ENCODE results near the gene MYO1B. TPM values are rescaled to one million over a fixed set of nuclear protein-coding genes. Genes with fewer than 3 reads are reported as not detected.

The MYO1B gene
- total RNA-seq, 2 experiments from 2014 or later = 1.6 to 4.3 TPM

DNA sequence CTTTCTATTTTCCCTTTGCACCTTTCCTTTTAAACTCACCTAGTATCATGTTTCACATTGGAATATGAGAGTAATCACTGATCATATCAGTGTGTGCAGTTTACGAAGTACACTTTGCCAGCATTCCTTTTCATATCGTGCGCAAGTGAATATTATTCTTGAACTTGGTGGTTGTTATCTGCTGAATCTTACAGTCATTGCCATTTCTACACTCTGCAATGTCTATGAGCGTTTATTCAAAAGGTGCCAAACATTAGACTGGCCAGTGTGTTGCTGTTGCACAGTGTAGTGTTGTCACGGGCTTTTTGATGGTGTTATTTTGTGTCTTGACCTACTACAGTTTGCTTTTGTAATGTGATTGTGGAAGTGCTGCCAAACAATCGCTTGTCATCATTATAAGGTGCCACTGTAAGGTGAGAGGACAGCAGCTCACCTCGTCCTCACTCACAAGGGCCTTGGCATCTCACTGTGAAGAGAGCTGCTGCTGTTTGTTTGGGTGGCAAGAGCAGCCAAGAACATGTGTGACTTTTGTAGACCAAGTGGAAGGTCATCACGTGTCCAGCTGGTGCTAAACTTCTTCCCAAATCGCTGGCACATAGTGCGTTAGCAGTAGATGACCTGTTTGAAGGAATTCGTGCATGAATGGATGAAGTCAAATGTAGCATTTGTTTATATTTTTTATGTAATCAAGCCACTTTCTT is 113.3 kb downstream of the MYO1B start:
- no peak for DNase-seq
- H3K4me3 Mint-ChIP-seq = no peak overlapping the region
- peaks cover 8% of the 10 kb centered on the region for H3K4me1 Mint-ChIP-seq
- H3K9me3 Mint-ChIP-seq (ENCODE audit: low read depth) = no peaks in the 10 kb centered on the region
- no peaks in the 10 kb centered on the region for H3K36me3 Mint-ChIP-seq
- no peak for ATAC-seq
- CTCF ChIA-PET = no interaction called here
- H3K27me3 Mint-ChIP-seq = peaks cover 29% of the 10 kb centered on the region
- no peak overlapping the region for H3K27ac Mint-ChIP-seq

DNA sequence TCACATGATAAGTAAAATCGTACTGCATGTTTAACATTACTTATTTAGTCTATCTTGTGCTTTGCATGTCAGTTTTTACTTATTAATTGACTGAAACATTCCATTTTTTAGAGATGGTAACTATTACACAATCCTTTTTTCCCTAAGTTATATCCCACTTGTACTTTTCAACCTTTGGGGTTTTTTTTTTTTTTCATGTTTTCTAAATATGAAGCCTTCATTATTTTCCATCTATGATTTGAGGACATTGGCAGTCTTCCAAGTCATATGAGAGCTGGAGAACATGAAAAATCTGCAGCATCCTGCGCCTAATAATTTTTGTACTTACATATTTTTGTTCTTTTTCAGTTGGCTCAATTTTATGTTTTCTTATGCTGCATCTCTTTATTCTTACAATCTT is 113.9 kb downstream of the MYO1B start:
- ATAC-seq (no peak), DNase-seq (no peak)
- CTCF ChIA-PET = no interaction called here
- no peak overlapping the region for H3K27ac Mint-ChIP-seq
- no peaks in the 10 kb centered on the region for H3K36me3 Mint-ChIP-seq
- H3K4me1 Mint-ChIP-seq = peaks cover 9% of the 10 kb centered on the region
- H3K9me3 Mint-ChIP-seq (ENCODE audit: low read depth) = no peaks in the 10 kb centered on the region
- H3K27me3 Mint-ChIP-seq = peaks cover 29% of the 10 kb centered on the region
- no peak overlapping the region for H3K4me3 Mint-ChIP-seq

DNA sequence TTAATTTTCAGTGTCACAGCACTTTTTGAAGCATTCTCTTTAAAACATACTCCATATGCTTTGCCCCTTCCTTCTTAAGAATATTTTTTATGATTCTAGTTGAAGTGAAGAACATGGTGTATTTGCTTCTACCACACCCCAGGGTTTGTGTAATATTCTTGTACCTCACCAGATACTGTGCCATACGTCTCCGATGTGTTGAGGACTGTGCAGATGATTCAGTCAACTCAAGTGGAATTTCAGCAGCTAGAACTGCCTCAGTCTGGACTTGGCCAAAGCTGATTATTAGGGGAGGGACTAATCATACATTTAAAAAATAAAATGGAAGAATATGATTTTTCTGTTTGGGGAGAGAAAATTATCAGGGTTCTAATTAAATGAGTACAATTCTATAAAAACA is 115.7 kb downstream of the MYO1B start:
- Mint-ChIP-seq H3K4me3 (no peak overlapping the region), H3K27ac (no peak overlapping the region), H3K9me3 (ENCODE audit: low read depth) (no peaks in the 10 kb centered on the region), H3K27me3 (peaks cover 24% of the 10 kb centered on the region), H3K36me3 (no peaks in the 10 kb centered on the region), H3K4me1 (peaks cover 7% of the 10 kb centered on the region)
- ATAC-seq = no peak
- CTCF ChIA-PET = no interaction called here
- no peak for DNase-seq

DNA sequence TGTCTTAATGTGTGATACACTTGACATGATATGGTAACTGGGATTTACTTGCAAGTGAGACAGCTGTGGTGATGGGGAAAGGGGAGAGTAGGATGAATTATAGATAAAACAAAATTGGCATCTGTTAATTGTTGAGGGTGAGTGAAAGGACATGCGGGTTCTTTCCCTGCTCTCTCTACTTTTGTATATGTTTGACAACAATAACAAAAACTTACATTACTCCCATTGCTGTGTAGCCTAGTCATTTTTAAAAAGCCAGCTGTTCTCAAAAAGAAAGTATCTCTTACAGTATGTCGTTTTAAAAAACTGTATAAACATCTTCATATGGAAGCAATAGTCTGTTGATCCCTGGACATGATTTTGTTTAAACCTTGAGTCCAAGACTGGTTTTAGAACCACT is 117.6 kb downstream of the MYO1B start:
- peaks cover 7% of the 10 kb centered on the region for H3K4me1 Mint-ChIP-seq
- ATAC-seq = no peak
- no peaks in the 10 kb centered on the region for H3K36me3 Mint-ChIP-seq
- CTCF ChIA-PET = interaction anchor here (1.2 kb wide), 1 partner anchor 43 kb away, joined by 3 read pairs; no protein-coding TSS in a partner anchor
- H3K27me3 Mint-ChIP-seq = peaks cover 18% of the 10 kb centered on the region
- H3K9me3 Mint-ChIP-seq (ENCODE audit: low read depth) = no peaks in the 10 kb centered on the region
- no peak overlapping the region for H3K4me3 Mint-ChIP-seq
- no peak overlapping the region for H3K27ac Mint-ChIP-seq
- DNase-seq = no peak

DNA sequence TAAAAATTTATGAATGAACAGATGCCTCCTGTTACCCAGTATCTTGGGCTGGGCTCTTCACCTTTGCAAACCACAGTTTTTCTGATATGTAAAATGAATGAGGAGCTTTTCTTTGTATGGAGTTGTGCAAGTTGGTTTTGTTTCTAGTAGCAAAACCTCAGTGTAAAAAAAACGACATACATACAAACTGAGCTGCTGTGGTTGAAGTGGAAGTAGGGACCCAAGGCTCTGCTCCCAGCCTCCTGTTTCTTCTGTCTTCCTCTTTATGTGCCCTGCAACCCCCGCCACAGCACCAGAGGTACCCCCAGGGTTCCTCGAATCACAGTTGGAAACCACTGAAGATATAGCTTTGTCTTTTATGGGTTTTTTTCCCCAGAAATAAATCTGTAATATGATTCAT is 118.1 kb downstream of the MYO1B start:
- H3K27ac Mint-ChIP-seq = no peak overlapping the region
- DNase-seq (no peak), ATAC-seq (no peak)
- CTCF ChIA-PET = interaction anchor here (1.2 kb wide), 1 partner anchor 43 kb away, joined by 3 read pairs; no protein-coding TSS in a partner anchor
- H3K27me3 Mint-ChIP-seq = peaks cover 15% of the 10 kb centered on the region
- no peaks in the 10 kb centered on the region for H3K36me3 Mint-ChIP-seq
- H3K4me1 Mint-ChIP-seq = peaks cover 7% of the 10 kb centered on the region
- H3K9me3 Mint-ChIP-seq (ENCODE audit: low read depth) = no peaks in the 10 kb centered on the region
- no peak overlapping the region for H3K4me3 Mint-ChIP-seq

DNA sequence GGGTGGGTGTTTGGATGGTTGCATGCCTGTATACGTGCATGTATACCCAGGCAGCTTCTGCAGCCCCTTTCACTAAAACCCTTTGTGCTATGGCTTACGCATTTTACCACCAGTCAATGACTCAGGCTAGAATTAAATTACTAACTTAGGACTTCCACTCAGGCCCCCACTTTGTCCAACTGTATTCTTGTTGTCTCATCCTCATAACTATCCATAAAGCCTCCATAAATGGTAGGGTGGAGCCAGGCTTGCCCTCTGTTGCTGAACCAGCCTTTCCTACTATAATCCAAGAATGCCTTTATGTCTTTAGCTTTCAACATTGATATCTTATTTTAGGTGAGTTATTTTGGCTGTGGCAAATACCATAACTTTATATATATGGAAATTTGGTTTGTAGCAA is 119.9 kb downstream of the MYO1B start:
- Mint-ChIP-seq H3K4me1 (peaks cover 7% of the 10 kb centered on the region), H3K4me3 (no peak overlapping the region), H3K27ac (no peak overlapping the region), H3K36me3 (no peaks in the 10 kb centered on the region), H3K27me3 (peaks cover 2% of the 10 kb centered on the region), H3K9me3 (ENCODE audit: low read depth) (no peaks in the 10 kb centered on the region)
- no peak for ATAC-seq
- CTCF ChIA-PET = interaction anchor here (1.9 kb wide), 1 partner anchor 200 kb away, joined by 4 read pairs; no protein-coding TSS in a partner anchor
- DNase-seq = no peak

DNA sequence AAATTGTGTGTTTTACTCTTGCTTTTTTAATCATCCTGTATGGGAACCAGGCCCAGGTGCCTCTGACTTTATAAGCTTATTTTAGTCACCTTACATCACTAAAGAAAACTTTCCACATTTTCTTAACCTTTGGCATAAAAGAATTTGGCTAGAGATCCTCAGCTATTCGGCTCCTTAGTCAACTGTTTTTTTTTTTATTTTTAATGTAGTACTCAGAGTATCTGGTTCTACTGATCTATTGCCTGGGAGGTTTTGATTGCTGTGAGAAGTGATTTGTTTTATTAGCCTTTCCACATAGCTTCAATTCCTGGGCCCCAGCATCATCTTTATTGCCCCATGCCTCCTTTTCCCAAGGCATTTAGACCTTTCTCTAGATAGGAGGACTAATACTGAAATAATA is 121.0 kb downstream of the MYO1B start:
- H3K27me3 Mint-ChIP-seq = no peaks in the 10 kb centered on the region
- DNase-seq (no peak), ATAC-seq (no peak)
- no peak overlapping the region for H3K4me3 Mint-ChIP-seq
- CTCF ChIA-PET = interaction anchor here (1.9 kb wide), 1 partner anchor 201 kb away, joined by 4 read pairs; no protein-coding TSS in a partner anchor
- no peaks in the 10 kb centered on the region for H3K36me3 Mint-ChIP-seq
- H3K9me3 Mint-ChIP-seq (ENCODE audit: low read depth) = no peaks in the 10 kb centered on the region
- peaks cover 7% of the 10 kb centered on the region for H3K4me1 Mint-ChIP-seq
- no peak overlapping the region for H3K27ac Mint-ChIP-seq

DNA sequence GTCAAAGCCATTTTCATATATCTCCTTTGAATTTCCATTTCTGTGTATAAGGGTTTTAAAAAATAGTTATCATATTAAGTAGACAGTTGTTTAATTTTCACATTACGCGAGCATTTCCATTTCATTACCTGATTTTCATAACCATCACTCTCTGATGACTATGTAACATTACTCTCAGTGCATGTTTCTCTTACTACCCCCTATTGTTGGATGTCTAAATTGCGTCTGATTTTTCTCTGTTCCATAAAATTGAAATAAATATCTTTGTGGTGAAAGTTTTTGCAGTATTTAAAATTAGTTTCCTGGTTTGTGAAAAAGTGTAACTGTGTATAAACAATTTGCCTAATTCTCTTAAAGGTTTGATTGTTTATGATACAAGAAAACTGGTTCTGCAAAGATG is 123.8 kb downstream of the MYO1B start:
- H3K4me1 Mint-ChIP-seq = no peaks in the 10 kb centered on the region
- no peak overlapping the region for H3K27ac Mint-ChIP-seq
- H3K27me3 Mint-ChIP-seq = peaks cover 6% of the 10 kb centered on the region
- no peak overlapping the region for H3K4me3 Mint-ChIP-seq
- no peaks in the 10 kb centered on the region for H3K36me3 Mint-ChIP-seq
- ATAC-seq (no peak), DNase-seq (no peak)
- CTCF ChIA-PET = no interaction called here
- no peaks in the 10 kb centered on the region for H3K9me3 Mint-ChIP-seq (ENCODE audit: low read depth)

DNA sequence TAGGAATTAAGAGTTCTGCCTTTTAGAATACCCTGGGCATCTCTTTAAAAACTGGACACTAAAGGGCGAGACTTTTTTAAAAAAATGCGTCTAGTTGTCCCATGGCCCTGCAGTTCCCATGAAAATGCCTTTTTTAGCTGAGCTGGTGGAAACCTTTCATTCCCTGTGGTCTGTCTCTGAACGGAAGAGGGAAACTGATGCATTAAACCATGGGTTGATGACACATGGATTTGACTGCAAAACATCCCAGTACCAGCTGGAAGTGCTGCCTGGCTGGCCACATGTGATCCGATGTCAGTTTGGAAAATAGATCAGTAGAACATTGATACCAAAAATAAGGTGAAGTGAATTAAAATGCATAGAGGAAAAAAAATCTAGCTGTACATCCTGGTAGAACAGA is 129.2 kb downstream of the MYO1B start:
- Mint-ChIP-seq H3K36me3 (no peaks in the 10 kb centered on the region), H3K4me3 (no peak overlapping the region), H3K9me3 (ENCODE audit: low read depth) (no peaks in the 10 kb centered on the region), H3K27me3 (peaks cover 10% of the 10 kb centered on the region), H3K27ac (no peak overlapping the region), H3K4me1 (peaks cover 5% of the 10 kb centered on the region)
- ATAC-seq (no peak), DNase-seq (no peak)
- CTCF ChIA-PET = no interaction called here

DNA sequence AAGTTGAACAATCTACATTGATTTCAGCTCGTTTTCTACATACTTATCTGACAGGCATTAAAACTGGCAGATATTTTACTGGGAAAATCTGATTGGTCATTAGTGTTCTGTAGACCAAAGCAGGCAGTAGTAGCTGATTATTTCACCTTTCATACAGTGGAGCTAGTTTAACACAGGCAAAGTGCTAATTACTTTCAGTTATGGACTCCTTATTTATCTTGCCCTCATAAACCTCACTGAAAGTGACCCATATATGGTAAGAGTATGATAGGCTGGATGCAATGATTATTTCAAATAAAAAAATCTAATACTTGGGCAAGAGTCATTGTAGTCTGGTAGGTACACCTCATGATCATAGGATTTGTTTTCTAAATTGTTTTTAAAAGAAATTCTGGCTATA is 129.7 kb downstream of the MYO1B start:
- ATAC-seq = no peak
- CTCF ChIA-PET = no interaction called here
- DNase-seq = no peak
- H3K4me3 Mint-ChIP-seq = no peak overlapping the region
- H3K27me3 Mint-ChIP-seq = peaks cover 10% of the 10 kb centered on the region
- no peaks in the 10 kb centered on the region for H3K36me3 Mint-ChIP-seq
- H3K27ac Mint-ChIP-seq = no peak overlapping the region
- H3K9me3 Mint-ChIP-seq (ENCODE audit: low read depth) = no peaks in the 10 kb centered on the region
- peaks cover 5% of the 10 kb centered on the region for H3K4me1 Mint-ChIP-seq

DNA sequence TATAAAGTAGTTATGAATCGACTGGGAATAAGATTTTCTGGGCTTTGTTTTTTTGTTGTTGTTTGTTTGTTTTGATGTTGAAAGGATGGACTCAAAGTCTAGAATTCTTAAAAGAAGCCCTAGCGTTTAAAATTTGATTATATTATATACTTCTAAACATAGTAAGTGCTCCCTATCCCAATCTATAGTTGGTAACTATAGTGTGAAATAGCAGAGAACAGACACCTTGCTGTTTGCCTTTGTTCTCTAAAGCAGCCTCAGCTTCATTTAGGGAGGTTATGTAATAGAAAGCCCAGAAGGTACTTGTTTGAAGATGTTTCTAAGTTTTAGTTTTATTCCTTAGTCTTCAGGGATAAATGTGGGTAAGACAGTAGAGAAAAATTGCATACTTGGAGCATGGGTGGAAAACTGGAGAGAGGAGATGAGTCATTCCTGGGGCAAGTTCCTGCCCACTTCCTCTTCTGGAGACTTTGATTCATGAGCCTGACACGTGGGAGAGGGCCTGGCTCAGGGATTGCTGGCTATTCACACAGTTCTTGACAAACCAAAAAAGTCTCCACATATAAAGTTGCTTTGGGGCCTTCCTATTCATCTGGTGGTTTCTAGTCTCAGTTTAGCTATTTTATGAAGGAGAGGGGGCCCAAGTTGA is 131.9 kb downstream of the MYO1B start:
- no peak for ATAC-seq
- CTCF ChIA-PET = interaction anchor here (1.2 kb wide), 1 partner anchor 212 kb away, joined by 3 read pairs; no protein-coding TSS in a partner anchor
- Mint-ChIP-seq H3K36me3 (no peaks in the 10 kb centered on the region), H3K4me1 (peaks cover 5% of the 10 kb centered on the region), H3K27me3 (peaks cover 4% of the 10 kb centered on the region), H3K4me3 (no peak overlapping the region), H3K9me3 (ENCODE audit: low read depth) (no peaks in the 10 kb centered on the region), H3K27ac (no peak overlapping the region)
- no peak for DNase-seq

DNA sequence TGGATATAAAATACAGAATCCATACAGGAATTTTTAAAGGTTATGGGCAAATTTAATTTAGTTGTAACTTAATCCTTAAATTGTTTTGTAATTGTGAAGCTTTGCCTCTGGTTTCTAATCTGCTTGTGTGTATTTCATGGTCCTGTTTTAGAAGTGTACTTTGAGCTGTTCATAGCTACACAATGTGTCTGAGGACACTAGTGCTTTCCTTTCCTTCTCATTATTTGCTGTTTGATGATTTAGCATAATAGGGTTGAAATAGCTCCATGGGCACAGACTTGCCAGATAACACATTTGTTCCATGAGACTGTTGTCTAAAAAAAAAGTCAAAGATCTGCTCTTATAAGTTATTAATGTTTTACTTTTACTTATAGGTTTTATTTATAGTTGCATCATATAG is 134.2 kb downstream of the MYO1B start:
- CTCF ChIA-PET = no interaction called here
- Mint-ChIP-seq H3K4me1 (peaks cover 5% of the 10 kb centered on the region), H3K4me3 (no peak overlapping the region), H3K27ac (no peak overlapping the region), H3K9me3 (ENCODE audit: low read depth) (no peaks in the 10 kb centered on the region), H3K27me3 (peaks cover 4% of the 10 kb centered on the region), H3K36me3 (no peaks in the 10 kb centered on the region)
- ATAC-seq = no peak
- DNase-seq = no peak

DNA sequence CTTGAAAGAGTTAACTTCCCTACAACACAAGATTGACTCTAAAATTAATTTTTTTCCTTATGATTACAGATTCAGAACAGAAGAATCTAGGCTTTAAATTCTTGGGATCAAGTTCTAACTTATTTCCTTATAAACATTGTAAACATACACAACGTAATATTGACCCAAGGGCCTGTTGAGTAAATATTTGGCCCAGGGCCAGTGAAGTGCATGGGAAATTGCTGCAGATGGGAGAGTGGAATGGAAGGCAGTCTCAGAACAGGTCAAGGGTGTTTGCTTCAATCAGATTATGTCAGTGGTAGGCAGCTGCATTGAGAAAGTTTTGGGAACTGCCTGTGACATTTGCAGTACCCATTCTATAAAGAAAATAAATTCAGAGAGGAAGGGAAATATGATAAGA is 137.6 kb downstream of the MYO1B start:
- no peak for DNase-seq
- no peak overlapping the region for H3K4me3 Mint-ChIP-seq
- H3K27ac Mint-ChIP-seq = no peak overlapping the region
- H3K27me3 Mint-ChIP-seq = peaks cover 2% of the 10 kb centered on the region
- ATAC-seq = no peak
- H3K36me3 Mint-ChIP-seq = no peaks in the 10 kb centered on the region
- CTCF ChIA-PET = no interaction called here
- peaks cover under 1% of the 10 kb centered on the region for H3K4me1 Mint-ChIP-seq
- H3K9me3 Mint-ChIP-seq (ENCODE audit: low read depth) = no peaks in the 10 kb centered on the region

DNA sequence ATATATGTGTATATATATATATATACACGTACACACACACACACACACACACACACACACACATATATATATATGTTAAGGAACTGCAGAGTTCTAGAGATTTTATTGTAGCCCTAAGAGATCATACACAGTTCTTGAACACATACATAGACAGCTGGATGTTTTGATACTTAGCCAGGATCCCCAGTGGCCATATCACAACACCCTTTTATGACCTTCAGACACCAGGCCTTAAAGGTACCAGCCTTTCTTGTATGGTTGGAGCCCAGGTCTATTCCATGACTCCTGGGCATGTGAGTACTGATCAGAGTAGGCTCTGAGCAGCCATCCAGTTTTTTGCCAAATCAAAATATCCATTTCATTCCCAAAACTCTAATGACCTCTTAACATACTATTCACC is 138.3 kb downstream of the MYO1B start:
- H3K27me3 Mint-ChIP-seq = peaks cover 2% of the 10 kb centered on the region
- no peaks in the 10 kb centered on the region for H3K4me1 Mint-ChIP-seq
- H3K4me3 Mint-ChIP-seq = no peak overlapping the region
- H3K36me3 Mint-ChIP-seq = no peaks in the 10 kb centered on the region
- CTCF ChIA-PET = no interaction called here
- DNase-seq (no peak), ATAC-seq (no peak)
- H3K27ac Mint-ChIP-seq = no peak overlapping the region
- H3K9me3 Mint-ChIP-seq (ENCODE audit: low read depth) = no peaks in the 10 kb centered on the region

Measured in activated CD8-positive, alpha-beta memory T cell treated with anti-CD3 and anti-CD28 coated beads, Interleukin-2, amount 10 ng/mL, durations not matched to agents 7 days and 5 days (primary cell).